Stimulated activated CD4-positive, alpha-beta T cell treated with anti-CD3 and anti-CD28 coated beads, Interleukin-1b, Interleukin-23, amount 100 ng/mL, for 24 hours (primary cell): ENCODE measurements around the gene PGF.
A peak's percentile ranks its signal among the peaks of the same experiment; 100 is the strongest.
"Not testable (repeated sequence)": the region's sequence is repeated elsewhere in the genome, so short reads cannot be mapped to it uniquely, and the experiment has no call there.

Source experiments
- DNase-seq, 4 experiments: peaks; one replicate each; pipeline ENCODE4 v3.0.0-alpha.2; 2020; ENCODE audit warnings: low read depth in 4 of 4, low spot score in 1 of 4

Gene PGF

DNA sequence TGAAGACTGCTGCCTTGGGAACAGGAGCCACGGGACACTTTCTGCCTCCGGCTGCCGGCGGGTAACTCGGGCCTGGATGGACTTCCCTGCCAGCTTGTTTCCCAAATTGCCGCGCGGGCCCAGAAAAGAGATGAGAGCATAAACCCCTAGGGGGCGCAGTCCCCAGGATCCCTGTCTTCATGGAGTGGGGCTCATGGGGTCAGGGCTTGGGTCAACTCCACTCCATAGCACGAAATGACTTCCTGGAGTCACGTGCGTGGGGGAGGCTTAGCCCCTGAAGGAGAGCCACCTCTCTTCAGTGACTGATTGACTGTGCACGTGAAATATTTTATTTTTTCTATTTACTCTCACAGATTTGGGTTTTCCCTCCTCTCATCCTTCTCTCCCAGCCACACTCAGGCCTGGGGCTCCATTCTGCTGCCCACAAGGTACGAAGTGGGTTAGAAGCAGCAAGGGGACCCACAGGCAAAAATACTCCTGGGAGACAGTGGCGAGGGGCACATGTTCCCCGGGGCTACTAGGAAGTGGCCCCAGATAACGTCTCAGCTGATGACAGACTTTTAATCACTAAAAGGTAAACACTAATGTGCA is 10.0 kb downstream of the PGF start:
- DNase-seq = no peak

GRCh38 chr14:74942608-74943007 is 12.8 kb downstream of the PGF start:
- no peak for DNase-seq

DNA sequence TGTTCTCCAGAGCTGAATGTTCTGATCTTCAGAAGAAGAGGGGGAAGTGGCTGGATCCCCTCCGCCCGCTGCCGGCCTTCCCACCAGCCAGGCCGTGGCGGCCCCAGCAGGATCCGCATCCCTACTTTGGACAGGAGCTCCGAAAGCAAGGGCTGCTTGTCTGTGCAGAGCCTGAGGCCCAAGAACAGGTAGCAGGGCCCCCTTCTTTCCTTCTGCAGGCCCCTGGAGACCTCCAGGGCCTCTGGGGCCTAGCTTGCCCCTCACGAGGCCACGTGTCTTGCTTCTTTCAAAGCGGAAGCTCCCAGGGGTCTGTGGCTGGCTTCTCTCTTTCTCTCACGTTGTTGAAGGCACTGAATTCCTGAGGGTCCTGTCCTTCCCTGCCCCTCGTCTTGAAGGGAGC is 13.2 kb downstream of the PGF start:
- DNase-seq = no peak

- peak; percentile 14 to 59 (median 42) for DNase-seq
These were observed 13.7 kb downstream of the PGF start for GRCh38 chr14:74941676-74942097.

- no peak for DNase-seq
These were observed 14.3 kb downstream of the PGF start for GRCh38 chr14:74940956-74941565.

DNA sequence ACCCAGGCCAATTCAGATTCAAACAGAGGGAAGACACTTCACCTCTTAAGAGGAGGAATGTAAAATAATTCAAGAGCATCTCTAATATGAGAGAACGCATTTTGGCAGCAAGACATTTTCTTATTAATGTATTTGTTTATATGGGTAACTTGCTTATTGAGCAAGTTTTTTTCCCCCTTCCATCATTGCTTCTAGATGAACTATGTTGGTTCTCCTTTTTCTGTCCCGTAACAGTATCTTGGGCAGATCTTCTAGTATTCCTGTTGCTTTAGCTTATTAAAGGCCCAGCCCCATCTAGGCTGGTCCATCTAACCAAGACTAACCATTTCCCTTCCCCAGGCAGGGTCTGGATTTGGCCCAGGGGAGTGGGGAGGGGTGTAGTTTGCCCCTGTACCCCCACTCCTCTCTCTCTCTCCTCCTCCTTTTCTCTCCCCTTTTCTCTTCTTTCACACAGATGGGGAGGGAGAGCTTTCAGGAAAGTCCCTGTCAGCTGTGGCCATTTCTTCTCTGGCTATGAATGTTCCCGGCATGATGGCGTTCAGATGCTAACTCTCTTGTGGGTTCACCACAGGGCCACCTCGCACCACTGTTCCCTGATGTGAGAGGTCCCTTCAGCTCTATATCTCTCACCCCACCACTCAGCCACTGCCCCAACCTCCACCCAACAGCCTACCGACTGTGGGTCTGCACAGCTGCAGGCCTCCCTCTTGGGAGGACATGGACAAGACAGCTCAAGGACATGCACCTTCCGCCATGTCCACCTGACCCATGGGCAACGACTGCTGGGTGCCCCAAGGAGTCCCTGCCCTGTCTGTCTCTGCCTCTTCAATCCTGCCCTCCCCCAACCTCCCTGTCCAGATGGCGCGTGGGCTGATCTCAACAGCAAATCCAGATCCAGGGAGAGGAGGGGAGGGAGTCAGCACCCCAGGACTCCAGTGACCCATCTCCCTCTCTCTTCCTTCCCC is 16.6 kb downstream of the PGF start:
- no peak for DNase-seq

DNA sequence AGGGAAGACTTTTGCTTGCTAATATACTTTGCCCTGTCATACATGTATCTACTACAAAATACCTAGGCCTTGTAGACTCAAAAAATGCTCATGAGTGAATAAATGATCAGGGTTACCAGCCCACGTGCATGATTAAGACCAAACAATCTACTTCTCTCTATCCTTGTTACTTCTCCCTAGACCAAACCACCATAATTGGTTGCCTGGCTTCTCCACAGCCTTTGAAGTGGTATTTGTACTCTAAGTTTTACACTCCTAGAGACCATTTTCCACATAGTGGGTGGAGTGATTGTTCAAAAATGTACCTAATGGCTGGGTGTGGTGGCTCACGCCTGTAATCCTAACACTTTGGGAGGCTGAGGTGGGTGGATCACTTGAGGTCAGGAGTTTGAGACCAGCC is 18.2 kb downstream of the PGF start:
- no peak for DNase-seq

DNA sequence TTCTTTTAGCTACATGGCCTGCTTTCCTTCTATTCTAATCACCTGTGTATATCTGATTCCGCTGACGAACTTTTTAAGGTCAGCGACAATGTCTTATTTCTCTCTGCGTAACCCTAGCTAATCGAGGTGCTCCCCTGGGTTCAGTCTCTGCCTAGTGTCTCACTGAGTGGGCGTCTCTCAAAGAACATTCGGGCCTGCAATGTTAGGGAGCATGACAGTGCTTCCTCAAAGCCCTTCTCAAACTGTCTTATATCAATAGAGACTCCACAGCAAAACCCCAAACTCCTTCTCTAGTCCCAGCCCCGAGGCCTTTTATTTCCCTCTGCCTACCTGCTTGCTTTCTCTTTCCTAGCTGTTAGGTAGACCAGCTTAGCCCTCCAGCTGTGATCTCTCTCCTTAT is 18.7 kb downstream of the PGF start:
- DNase-seq = no peak

- DNase-seq = no peak
These were observed 19.2 kb downstream of the PGF start for GRCh38 chr14:74936151-74936550.

DNA sequence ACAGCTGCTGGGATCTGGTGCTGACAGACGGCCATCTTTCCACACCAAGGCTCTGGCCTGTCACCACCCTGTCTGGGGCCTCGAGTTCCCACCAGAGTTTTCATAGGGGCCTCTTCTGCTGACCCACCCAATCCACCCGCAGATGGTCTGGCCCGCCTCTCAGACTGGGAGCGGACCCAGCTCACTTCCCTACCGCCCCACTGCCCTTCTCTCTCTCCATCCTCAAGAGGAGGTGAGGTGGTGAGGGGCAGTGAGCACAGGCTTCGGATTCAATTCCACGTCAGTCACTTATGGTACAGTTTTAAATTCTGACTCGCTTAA is 20.1 kb downstream of the PGF start:
- no peak for DNase-seq

DNA sequence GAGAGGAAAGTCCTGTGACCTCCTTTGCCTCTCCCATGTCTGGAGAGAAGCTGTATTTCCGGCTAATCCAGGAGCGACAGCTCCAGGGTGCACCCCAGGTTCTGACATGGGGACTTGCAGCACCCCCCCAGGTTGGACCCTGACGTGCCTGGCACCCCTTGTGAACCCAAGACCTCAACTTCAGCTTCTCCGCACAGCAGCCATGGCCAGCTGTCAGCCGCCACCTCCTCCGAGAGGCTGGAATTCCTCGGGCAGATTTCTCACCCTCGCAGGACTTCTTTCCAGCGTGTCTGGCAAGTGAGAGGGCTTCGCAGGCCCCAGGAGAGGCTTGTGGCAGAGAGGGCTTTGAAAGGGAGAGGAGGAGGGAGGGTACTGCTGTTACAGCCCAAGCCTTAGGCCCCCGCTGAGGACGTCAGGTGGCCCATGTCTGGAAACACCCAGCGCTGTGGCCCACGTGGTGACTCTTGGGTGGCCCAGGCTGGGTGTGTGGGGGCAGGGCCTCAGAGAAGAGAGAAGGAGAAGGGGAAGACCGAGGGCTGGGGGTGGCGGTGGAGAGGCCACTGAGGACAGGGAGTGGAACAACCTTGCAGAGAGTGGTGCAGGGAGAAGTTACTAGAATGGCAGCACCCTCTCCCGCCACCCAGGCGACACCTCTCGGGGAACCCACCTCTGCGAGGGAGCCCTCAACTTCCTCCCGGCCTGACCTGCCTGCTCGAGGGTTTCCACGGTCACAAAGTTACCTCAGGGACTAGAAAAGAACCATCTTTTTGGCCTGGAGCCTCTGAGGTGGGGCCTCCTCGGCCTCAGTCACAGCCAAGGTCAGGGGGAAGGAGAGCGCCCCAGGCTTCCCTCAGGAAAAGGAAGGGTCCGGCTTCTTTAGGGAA is 20.7 kb downstream of the PGF start:
- DNase-seq = no peak

GRCh38 chr14:74934041-74934440 is 21.4 kb downstream of the PGF start:
- DNase-seq = no peak

GRCh38 chr14:74932936-74933335 is 22.5 kb downstream of the PGF start:
- not testable (repeated sequence) for DNase-seq

GRCh38 chr14:74932401-74932901 is 22.9 kb downstream of the PGF start:
- no peak for DNase-seq

GRCh38 chr14:74931744-74932143 is 23.7 kb downstream of the PGF start:
- not testable (repeated sequence) for DNase-seq

DNA sequence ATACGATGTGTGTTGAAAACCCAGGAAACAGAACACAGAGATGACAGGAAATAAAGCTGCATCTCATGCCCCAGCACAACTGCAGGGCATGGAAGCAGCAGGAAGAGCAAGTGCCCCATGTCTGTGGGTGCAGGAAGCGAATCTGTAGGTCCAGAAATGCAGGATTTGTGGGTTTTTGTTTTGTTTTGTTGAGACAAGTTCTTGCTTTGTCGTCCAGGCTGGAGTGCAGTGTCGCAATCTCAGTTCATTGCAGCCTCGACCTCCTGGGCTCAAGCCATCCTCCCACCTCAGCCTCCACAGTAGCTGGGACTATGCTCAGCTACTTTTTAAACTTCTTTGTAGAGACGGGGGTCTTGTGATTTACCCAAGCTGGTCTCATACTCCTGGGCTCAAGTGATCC is 26.2 kb downstream of the PGF start:
- DNase-seq = no peak

DNA sequence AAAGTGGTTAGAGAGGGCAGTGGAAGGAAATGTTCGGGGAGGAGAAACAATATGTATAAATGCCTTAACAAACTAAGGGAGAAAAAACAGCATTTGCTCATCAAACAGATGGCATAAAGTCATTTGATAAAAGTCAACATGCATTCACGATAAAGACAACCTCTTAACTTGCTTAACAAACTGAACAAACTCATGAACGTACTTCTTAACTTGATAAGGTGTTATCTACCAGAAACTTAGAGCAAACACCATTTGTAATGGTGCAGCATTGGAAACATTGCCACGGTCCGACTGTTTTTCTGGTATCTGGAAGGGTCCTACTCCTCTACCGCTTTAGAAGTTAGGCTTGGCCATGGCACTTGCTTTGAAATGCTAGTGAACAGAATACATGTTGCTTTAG is 28.2 kb downstream of the PGF start:
- no peak for DNase-seq

- no peak for DNase-seq
These were observed 31.3 kb downstream of the PGF start for GRCh38 chr14:74924061-74924460.

DNA sequence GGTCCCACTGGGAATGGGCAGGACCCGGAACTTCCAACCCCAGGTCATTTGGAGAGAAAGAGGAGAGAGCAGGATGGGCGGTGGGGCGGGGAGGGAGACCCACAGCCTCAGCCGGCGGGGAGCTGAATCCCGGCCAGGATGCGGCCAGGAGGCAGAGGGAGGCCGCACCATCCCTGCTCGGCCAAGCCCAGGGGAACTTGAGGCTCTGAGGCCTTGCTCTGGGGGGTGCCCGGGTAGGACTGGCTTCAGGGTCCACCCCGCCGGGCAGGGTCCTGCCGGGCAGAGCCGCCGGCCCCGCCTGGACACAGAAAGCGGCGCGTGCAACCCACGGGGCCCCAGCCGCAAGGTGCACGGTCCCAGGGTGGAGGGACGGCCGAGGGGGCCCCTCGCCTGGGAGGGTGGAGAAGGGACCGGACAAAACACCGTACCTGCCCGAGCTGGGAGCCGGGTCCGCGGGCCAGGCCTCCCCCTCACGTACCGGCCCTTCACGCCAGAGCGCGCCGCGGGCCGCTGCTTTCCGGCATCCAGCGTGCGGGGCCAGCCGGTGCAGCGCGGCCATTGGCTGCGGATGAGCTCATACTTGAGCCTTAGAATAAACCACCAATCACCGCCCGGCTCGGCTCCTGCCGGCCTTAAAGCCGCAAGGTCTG is 32.5 kb downstream of the PGF start, which contains the start of gene RPS6KL1:
TSS of gene RPS6KL1 (minus strand) at position 509 of the 650 bp plus-strand sequence. CDS start 1,719 bp downstream, outside the sequence.
- DNase-seq = peak; percentile 32 to 71 (median 54)

GRCh38 chr14:74921987-74922751 is 33.2 kb downstream of the PGF start:
- DNase-seq = no peak
